Measurements from ENCODE around the gene NIPAL3.

DNA sequence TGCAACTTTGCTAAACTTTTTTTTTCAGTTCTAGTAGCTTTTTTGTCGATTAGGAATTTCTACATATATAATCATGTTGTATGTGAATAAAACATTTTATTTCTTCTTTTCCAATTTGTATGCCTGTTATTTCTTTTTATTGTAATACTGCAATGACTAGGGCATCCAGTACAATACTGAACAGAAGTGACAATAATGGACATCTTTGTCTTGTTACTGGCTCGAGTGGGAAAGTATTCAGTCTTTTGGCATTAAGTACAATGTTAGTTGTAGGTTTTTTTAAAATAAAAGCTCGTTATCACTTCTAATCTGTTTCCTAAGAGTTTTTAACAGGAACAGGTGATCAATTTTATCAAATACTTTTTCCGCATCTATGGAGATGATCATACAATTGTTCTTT lies 11.8 kb upstream of the NIPAL3 start:
- no peak for TF ChIP-seq EZH2phosphoT487 (conservative IDR thresholded peaks at IDR 0.05; ENCODE audit: low read length)
- TF ChIP-seq, protein P1, sequence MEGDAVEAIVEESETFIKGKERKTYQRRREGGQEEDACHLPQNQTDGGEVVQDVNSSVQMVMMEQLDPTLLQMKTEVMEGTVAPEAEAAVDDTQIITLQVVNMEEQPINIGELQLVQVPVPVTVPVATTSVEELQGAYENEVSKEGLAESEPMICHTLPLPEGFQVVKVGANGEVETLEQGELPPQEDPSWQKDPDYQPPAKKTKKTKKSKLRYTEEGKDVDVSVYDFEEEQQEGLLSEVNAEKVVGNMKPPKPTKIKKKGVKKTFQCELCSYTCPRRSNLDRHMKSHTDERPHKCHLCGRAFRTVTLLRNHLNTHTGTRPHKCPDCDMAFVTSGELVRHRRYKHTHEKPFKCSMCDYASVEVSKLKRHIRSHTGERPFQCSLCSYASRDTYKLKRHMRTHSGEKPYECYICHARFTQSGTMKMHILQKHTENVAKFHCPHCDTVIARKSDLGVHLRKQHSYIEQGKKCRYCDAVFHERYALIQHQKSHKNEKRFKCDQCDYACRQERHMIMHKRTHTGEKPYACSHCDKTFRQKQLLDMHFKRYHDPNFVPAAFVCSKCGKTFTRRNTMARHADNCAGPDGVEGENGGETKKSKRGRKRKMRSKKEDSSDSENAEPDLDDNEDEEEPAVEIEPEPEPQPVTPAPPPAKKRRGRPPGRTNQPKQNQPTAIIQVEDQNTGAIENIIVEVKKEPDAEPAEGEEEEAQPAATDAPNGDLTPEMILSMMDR (IDR thresholded peaks at IDR 0.05; ENCODE audit: insufficient read depth, low read length, poor library complexity, severe bottlenecking), result no peak

Data from SU-DHL-6 (cell line).